ENCODE measurements around the gene EIF3F.
"Not testable (repeated sequence)": the region's sequence is repeated elsewhere in the genome, so short reads cannot be mapped to it uniquely, and the experiment has no call there.

EIF3F gene

DNA sequence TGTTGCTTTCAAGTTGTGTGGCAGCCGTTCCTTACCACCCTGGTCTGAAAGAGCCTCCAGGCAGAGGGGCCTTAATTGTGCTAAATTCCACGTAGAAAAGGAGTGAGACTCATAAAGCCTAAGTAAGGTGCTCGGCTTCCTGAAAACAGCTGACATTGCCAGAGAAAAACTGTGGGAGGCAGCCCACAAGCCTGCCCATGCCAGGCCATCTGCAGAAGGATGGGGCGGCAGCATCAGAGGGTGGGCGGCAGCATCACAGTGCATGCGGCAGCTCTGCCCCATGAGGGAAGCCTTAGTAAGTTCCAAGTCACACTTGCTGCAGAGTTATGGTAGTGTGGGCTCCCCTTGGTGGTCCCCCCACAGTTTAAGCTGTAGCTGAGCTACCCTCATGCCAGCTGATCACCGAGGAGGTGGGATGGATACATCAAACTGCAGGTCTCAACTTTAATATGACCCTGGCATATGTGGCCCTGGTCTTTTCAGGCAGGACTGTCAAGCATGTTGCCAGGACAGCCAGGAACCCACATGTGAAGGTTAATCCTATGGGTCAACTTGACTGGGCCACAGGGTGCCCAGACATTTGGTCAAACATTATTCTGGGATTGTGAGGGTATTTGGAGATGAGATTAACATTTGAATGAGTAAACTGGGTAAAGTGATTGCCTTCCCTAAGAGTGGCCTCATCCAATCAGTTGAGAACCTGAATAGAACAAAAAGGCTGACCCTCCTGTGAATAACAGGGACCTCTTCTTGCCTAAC lies 3.1 kb upstream of the EIF3F start:
- DNase-seq (ENCODE audit: low read depth in 1 of 2, low spot score in 1 of 2), result no peak

DNA sequence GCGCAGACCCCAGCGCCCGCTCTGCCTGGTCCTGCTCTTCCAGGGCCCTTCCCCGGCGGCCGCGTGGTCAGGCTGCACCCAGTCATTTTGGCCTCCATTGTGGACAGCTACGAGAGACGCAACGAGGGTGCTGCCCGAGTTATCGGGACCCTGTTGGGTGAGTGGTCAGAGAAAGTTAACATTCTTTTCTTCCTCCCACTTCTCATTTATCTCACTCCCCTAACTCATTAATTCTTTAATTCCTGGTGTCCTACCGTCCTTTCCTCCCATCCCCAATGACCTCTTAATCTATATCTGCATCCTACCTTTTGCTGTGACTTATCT lies 385 bp downstream of the EIF3F start:
- not testable (repeated sequence) for DNase-seq (ENCODE audit: low read depth in 1 of 2, low spot score in 1 of 2)

DNA sequence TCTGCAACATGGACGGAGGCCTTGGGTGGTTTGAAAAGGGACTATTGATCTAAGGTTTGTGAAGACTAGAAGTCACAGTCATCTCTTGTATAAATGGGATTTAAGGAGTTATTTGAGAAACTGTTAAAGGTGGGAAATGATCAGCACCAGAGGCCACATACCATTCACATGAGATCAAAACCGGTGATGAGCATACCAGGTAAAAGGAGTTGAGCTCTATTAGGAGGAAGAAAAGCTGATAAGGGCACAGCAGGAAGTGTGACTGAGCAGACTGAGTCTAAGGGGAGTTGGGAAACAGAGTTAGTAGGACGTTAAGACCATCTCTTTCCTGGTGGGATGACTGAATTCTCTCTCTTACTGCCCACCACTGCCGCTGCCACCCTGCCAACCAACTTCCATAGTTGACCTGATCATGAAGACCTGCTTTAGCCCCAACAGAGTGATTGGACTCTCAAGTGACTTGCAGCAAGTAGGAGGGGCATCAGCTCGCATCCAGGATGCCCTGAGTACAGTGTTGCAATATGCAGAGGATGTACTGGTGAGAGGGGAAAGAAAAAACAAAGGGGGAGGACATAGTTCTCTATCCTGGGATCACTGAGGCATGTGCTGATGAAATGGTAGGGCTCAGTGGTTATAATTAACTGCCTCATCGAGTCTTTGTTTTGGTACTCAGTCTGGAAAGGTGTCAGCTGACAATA lies 7.6 kb downstream of the EIF3F start:
- DNase-seq (ENCODE audit: low read depth in 1 of 2, low spot score in 1 of 2), result no peak

DNA sequence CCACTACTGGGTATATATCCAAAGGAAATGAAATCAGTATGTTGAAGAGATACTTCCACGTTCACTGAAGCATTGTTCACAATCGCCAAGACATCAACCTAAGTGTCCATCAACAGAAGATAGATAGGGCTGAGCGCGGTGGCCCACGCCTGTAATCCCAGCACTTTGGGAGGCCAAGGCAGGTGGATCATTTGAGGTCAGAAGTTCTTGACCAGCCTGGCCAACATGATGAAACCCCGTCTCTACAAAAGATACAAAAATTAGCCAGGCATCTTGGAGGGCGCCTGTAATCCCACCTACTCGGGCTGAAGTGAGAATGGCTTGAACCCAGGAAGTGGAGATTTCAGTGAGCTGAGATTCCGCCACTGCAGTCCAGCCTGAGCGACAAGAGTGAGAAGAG lies 12.7 kb downstream of the EIF3F start:
- no peak for DNase-seq (ENCODE audit: low read depth in 1 of 2, low spot score in 1 of 2)

DNA sequence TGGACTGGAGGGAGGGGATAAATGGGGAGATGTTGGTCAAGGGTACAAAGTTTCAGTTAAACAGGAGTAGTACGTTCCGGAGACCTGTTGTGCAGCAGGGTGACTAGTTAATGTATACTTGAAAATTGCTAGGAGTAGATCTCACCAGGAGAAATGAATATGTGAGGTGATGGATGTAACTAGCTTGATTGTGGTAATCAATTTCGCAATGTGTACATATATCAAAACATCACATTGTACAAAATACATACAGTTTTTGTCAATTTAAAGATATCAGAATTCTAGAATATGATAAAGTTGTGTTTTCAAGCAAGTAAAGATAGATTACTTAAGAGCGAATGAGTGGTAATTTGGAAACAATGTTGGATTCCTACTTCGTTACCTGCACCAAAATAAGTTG lies 13.3 kb downstream of the EIF3F start:
- DNase-seq (ENCODE audit: low read depth in 1 of 2, low spot score in 1 of 2), result no peak

DNA sequence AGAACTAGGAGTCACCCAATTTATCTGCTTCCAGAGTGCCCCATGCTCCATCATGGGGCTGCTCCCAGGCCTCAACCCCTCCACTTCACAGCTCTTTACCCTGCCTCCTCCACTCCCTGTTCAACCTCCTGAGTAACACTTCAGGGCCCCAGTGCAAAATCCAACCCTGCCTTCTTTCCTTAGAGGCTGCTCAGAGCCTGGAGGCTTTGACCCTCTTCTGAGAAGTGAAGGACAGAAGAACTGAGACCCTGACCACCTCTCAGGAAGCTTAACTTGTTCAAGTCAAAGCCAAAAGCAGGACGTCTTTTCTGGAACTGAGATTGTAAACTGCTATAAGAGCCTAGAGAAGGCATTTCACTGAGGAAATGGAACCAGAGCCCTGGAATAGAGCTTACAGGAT lies 15.5 kb downstream of the EIF3F start:
- no peak for DNase-seq (ENCODE audit: low read depth in 1 of 2, low spot score in 1 of 2)

DNA sequence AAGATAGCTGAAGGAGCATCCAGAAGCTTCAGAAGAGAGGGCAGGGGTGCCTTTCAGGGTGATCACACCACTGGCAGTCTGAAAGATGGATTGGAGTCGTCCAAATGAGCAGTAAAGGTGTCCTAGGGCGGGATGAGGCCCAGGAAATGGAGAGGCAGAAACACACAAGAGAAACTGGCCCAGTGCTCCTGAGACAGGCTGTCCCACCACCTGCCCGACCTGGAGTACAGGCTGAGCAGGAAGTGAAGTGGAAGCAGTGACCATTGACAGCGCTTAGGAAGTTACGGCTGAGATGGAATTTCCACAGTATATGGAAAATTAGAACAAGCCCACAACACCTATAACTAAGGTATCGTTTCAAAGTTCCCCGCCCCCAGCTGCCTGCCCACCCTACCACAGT lies 16.1 kb downstream of the EIF3F start:
- no peak for DNase-seq (ENCODE audit: low read depth in 1 of 2, low spot score in 1 of 2)

DNA sequence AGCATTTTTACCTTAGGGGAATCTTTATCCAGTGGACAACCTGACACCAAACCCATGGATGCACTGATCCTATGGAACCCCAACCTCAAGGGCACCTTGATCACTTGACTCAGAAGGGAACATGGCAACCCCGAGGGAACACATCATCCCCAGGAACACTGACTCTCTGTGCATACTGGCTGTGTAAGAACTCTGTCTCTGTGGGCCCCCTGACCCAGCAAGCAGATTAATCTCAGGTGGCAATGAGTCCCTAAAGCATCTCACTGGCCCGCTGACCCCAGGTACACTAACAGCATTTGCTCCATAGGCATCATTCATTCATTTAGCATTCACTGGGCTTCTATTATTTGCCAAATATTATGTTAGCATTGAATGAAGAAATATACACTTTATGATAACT lies 16.9 kb downstream of the EIF3F start:
- no peak for DNase-seq (ENCODE audit: low read depth in 1 of 2, low spot score in 1 of 2)

DNA sequence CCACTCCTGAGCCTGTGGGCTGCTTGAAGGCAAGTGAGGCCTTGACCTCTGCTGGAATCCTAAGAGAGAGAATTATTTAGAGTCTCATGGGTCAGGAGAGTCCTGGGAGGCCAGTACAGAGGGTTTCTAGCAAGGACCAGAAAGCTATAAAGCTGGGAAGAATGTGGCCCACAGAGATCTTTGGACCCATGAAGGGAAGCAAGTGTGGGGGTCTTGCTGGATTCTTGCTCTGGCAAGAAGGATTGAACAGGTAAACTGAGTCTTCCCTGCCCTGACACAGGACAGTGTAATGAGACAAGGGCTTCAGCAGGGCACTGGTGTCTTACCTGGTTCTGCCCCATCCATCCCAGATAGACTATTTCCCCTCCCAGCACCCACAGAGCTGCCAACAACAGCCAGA lies 18.4 kb downstream of the EIF3F start:
- no peak for DNase-seq (ENCODE audit: low read depth in 1 of 2, low spot score in 1 of 2)

DNA sequence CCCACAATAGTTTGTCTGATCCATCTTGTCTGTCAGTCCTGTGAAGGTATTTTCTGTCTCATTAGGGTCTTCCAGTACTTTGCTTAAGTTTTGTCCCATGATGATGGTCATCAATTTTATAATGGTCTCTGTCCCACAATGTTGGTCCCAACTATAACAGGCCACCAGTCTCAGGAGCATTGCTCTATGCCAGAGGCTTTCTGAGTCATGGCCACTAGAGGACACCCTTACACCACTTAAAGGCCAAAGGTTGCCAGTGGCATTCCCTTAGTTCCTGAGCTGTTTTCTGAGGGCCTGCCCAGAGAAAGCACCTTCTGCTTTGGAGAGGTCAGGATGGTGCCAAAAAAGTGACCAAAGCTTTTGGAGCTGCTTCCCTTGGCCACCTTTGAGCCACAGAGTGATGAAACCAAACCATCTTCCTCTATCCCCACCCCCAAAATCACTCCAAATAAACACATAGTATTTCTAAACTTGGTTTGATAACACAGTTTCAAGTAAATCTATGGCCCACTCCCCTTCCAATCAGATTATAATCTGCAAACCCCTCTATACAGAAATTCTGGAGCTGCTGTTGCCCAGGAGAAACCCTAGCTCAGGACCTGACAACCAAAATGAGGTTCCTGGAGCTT lies 19.3 kb downstream of the EIF3F start:
- no peak for DNase-seq (ENCODE audit: low read depth in 1 of 2, low spot score in 1 of 2)

DNA sequence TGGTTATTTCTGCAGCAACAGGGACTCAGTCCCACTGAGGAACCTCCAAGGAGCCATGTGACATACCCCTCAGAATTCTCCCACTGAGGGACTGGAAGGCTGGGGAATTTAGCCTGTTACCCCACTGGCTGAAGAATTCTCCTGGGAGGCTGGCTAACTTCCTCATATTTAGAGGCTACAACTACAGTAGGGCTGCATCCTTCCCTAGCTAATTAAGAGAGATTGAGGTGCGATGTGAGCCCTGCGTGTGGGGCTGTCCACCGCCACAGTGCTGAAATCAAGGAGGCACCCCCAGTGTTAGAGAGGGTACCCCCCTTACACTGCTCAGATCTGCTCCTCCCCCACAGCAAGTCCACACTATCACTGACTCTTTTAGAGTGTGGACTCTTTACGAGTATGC lies 21.1 kb downstream of the EIF3F start:
- DNase-seq (ENCODE audit: low read depth in 1 of 2, low spot score in 1 of 2), result no peak

DNA sequence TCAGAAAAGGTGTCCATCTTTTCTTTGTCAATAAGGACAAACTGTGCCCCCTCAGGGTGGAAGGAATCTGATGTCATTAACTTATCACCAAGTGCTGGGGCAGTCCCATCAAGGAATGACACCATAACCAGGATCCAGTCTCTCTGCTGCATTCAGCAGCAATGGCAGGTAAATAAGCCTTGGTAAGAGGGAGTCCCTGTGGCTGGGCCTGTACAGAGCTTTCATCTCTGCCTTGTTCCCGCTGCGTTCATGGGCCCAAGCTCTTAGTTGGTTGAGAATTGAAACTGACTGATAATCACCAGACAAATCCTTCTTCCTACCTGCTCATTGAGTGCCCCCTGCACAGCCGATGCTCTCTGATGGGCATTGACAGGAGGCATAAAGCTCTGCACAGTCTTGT lies 22.7 kb downstream of the EIF3F start:
- DNase-seq (ENCODE audit: low read depth in 1 of 2, low spot score in 1 of 2), result no peak

DNA sequence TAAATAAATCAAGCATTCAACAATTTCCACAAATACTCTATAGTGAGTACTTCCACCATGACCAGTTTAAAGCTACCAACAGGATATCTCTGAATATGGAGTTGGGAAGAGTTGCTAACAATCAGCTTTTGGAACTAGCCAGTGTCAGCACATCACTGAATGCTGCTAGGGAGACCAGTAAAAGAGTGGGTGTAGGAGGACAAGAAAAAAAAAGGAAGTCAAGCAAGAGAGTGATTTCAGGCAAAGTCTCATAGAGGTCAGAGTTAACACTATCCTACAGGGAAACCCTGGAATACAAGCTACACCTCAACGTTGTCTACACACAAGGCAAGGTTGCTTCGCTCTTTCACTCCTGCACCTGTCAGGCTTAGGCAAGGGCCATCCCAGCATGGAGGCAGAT lies 24.2 kb downstream of the EIF3F start:
- no peak for DNase-seq (ENCODE audit: low read depth in 1 of 2, low spot score in 1 of 2)

DNA sequence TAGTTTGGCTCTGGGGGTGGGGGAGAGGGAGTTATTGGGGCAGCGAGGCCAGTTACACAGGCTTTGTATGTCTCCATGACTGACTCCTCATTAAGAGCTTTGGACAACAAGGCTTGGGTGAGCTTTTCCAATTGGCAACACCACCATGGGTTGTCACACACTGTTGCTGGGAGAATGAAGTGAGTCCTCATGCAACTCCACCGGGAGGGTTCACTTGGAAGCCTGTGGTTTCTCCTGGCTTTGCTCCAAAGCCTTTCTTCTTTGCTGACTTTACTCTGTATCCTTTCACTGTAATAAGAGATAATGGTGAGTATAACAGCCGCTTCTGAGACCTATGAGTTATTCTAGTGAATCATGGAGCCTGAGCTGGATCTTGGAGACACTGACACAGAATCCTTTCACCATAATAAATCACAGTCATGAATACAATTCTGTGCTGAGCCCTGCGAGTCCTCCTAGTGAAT lies 24.9 kb downstream of the EIF3F start:
- no peak for DNase-seq (ENCODE audit: low read depth in 1 of 2, low spot score in 1 of 2)

DNA sequence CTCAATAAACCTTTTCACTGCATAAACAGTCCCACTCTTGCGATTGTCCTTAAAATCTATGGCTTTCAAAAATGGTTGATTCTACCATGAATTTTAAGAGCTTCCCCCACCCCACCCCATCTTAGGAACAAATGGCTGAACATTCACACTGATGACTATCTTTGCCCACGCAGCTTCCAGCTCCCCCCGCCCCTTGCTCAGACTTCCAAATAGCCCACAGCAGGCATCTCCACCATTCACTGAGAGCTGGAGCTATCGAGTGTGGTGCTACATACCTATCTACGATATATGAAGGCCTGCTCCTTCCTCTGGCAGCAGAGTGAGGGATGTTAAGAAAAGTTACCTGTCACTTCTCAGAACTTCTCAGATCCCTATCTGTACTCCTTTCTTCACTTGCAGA lies 26.7 kb downstream of the EIF3F start:
- no peak for DNase-seq (ENCODE audit: low read depth in 1 of 2, low spot score in 1 of 2)

DNA sequence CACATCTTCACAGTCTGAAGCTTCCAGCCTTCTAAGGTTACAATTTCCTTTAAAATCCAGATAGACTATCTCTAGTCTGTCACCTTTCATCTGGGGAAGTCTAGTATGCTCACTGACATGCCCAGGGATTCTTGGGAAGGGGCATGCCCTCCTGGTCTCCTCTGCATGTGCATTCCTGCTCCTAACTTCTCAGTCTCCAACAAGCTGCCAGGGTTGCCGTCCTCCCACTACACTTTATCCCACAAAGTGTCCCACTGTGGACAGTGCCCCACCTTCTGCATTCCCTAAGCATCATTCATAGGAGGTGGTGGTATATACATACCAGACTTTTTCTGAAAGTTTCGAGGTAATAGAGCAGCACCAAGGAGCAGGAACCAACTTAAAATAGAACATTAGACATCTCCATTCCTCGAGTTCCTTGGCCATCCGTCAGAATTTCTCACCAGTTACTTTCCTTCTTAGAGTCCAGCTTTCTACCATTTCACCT lies 28.7 kb downstream of the EIF3F start:
- DNase-seq (ENCODE audit: low read depth in 1 of 2, low spot score in 1 of 2), result no peak

DNA sequence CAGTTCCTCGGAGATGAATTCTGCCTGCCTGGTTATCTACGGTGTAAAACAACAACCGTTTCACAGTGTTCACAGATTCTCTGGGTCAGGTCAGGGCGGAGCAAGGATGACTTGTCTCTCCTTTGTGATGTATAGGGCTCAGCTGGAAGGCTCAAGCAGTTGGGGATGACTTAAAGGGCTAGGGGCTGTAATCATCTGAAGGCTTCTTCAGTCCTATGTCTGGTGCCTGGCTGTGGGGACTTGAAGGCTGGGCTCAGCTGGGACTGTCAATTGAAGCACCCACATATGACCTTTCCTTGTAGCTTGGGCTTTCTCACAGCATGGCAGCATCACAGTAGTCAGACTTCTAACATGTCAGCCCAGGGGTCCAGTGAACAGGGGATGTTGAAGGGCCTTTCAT lies 29.3 kb downstream of the EIF3F start:
- no peak for DNase-seq (ENCODE audit: low read depth in 1 of 2, low spot score in 1 of 2)

DNA sequence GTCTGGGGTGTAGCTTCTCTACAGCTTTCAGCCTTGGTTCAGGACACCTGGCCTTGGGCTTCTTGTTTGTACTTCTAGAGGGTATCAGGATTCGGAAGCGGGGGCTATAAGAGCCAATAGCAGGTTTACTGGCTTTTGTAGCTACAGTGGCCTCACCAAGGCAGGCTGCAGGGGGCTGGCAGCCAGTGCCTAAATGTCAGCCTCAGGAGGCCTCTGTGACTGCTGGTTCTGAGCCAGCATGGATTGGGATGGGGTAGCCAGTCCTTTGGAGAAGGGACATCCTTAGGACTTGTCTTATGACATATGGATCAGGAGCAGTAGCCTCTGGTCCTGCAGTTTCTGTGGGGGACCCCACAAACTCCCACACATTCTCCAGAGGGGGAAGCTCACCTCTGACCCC lies 29.9 kb downstream of the EIF3F start:
- no peak for DNase-seq (ENCODE audit: low read depth in 1 of 2, low spot score in 1 of 2)

DNA sequence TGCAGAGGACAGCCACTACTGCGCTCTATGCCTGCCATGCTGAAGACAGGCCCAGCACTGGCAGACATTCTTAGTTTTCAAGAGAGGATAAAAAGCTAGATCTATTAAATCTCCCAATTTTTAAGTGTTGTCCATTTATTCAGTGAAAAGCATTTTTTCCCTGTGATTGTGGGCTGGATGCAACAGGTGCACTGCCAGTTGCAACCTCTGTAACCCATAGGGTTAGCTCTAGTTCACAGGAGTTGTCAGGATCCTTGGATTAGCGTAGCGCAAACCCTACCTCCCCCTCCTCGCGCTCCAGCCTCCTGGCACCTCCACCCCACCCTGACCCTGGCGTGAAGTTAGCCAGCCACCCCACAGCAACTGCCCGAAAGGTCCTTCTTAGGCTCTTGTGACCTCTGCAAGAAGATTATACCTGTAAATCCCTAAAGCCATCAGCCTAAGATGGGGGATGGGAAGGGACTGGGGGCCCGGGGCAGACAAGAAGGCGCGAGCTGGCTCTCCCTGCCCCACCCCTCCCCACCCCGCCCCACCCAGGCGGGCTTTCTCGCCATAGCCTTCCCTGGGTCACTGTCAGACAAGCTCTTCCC lies 30.9 kb downstream of the EIF3F start:
- no peak for DNase-seq (ENCODE audit: low read depth in 1 of 2, low spot score in 1 of 2)

DNA sequence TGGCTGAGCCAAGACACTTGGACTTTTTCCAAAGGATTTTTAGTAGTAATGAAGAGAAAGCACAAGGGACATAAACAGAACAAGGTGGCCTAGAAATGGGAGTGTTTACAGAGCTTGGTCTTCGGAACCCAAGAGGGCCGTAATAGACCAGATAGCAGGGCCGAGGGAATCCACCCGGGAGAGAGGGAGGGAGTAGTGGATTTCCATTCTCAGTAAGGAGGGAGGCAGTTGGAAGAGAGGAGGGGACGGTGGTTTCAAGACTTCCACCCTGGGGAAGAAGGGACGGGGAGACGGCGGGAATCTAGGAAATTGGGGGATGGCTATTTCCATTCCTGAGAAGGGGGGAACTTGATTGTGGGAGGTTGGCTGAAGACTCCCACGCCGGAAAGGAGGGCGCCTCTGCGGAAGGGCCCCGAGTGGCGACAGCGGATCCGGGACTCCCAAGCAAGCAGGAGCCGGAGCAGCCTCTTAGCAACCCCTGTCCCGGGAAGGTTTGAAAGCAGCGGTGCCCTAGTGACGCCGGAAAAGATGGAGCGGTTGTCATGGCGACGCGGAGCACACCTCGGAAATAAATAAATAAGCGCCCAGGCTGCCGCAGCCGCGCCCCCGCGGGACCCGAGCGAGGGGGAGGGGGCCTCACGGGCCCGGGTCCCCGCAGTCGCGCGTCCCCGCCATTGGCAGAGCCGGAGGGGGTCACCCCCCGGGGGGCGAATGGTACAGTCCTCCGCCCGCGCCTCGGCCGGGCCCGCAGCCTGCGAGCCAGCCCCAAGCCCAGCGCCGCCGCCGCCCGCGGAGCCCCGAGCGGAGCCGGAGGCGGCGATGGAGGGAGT lies 31.6 kb downstream of the EIF3F start:
- peak; percentile 29 to 43 for DNase-seq (ENCODE audit: low read depth in 1 of 2, low spot score in 1 of 2)
